HCT116 (cell line): ENCODE results near the gene TBC1D16. TPM values are rescaled to one million over a fixed set of nuclear protein-coding genes. Genes with fewer than 3 reads are reported as not detected.

Experiments used
- ATAC-seq: fragments of 200-7000 bp; cut with Tn5 transposase; 2 replicates; pipeline ENCODE4 v1.9.1; 2020; ENCODE audit warnings: mild to moderate bottlenecking, moderate library complexity
- BruUV-seq: library from RNA; stranded (reverse); fragments of 400-500 nt; replicated peaks from 2 replicates; lab custom pipeline; 2021; lab: Mats Ljungman, UMichigan
- CTCF ChIA-PET: fragments of 300-600 bp; sonication (Branson Sonifier 250); formaldehyde crosslinking; loops from one replicate; lab custom pipeline; 2021; ENCODE audit warnings: antibody characterized with exemption; lab: Charles Lee
- POLR2A ChIA-PET: fragments of 300-600, 350-600 bp; sonication (Branson Sonifier 250); formaldehyde crosslinking; loops from one replicate; lab custom pipeline; 2021; ENCODE audit warnings: antibody characterized with exemption; lab: Charles Lee
- RAD21 ChIA-PET, 2 experiments: fragments of 300-600 bp; sonication (Branson Sonifier 250); formaldehyde crosslinking; loops; one replicate each; lab custom pipeline; 2023; ENCODE audit warnings: low total read pairs in 2 of 2; ENCODE audit not compliant: uncharacterized antibody in 2 of 2, unreplicated experiment in 2 of 2, low non-redundant PET in 1 of 2; lab: Charles Lee
- DNase-seq: peaks from one replicate; pipeline ENCODE4 v3.0.0-alpha.2; 2010; ENCODE audit warnings: low read depth, low spot score
- H2AFZ ChIP-seq: fragments of 200-600 bp; shearing (Covaris generic), sonication (generic); 2 replicates; pipeline ENCODE4 v1.6.1; 2017; ENCODE audit warnings: low read depth, mixed run types, mixed read lengths, antibody characterized with exemption, low read length; ENCODE audit not compliant: poor library complexity, severe bottlenecking
- H3K27ac ChIP-seq: 2 replicates; pipeline ENCODE4 v1.5.1; 2012; ENCODE audit warnings: low read depth, low read length
- H3K27me3 ChIP-seq: fragments of 200-600 bp; sonication (generic); 2 replicates; pipeline ENCODE4 v1.6.1; 2016; ENCODE audit warnings: mixed run types, low read length, mixed read lengths; ENCODE audit not compliant: insufficient read depth
- H3K36me3 ChIP-seq, 2 experiments: fragments of 200-500 bp in 1 of 2; fragments of 200-600 bp in 1 of 2; sonication (Bioruptor generic) in 1 of 2; sonication (generic) in 1 of 2; 2 replicates each; pipeline versions ENCODE4 v1.5.1 to v1.6.1; 2014 to 2016; ENCODE audit warnings: low read length in 2 of 2, inconsistent platforms in 1 of 2, mixed read lengths in 1 of 2, mixed run types in 1 of 2; ENCODE audit not compliant: insufficient read depth in 2 of 2, control insufficient read depth in 1 of 2
- H3K4me1 ChIP-seq, 2 experiments: fragments of 200-600 bp in 1 of 2; sonication (generic) in 1 of 2; 2 replicates each; pipeline versions ENCODE4 v1.5.1 to v1.6.1; 2012 to 2017; ENCODE audit warnings: low read length in 2 of 2, inconsistent platforms in 1 of 2, mild to moderate bottlenecking in 1 of 2, mixed read lengths in 1 of 2, mixed run types in 1 of 2, moderate library complexity in 1 of 2; ENCODE audit not compliant: insufficient read depth in 2 of 2, control insufficient read depth in 1 of 2
- H3K4me2 ChIP-seq: fragments of 200-600 bp; sonication (generic); 2 replicates; pipeline ENCODE4 v1.6.1; 2017; ENCODE audit warnings: mixed run types, low read length, mixed read lengths
- H3K4me3 ChIP-seq, 2 experiments: fragments of 200-600 bp in 1 of 2; sonication (generic) in 1 of 2; replicated peaks in 1 of 2; 2 replicates each; pipeline ENCODE4 v1.5.1; 2011 to 2016; ENCODE audit warnings: low read length in 2 of 2, control low read depth in 1 of 2, low read depth in 1 of 2, mild to moderate bottlenecking in 1 of 2, mixed read lengths in 1 of 2, mixed run types in 1 of 2
- H3K79me2 ChIP-seq: fragments of 200-600 bp; sonication (generic); 2 replicates; pipeline ENCODE4 v1.6.1; 2017; ENCODE audit warnings: mild to moderate bottlenecking, mixed run types, low read length, moderate library complexity, mixed read lengths; ENCODE audit not compliant: insufficient read depth
- H3K9ac ChIP-seq: fragments of 200-600 bp; sonication (generic); 2 replicates; pipeline ENCODE4 v1.6.1; 2016; ENCODE audit warnings: low read length, mixed read lengths
- H3K9me2 ChIP-seq: fragments of 200-600 bp; sonication (generic), shearing (Covaris generic); 2 replicates; pipeline ENCODE4 v1.6.1; 2017; ENCODE audit warnings: mixed run types, mild to moderate bottlenecking, moderate library complexity; ENCODE audit not compliant: insufficient read depth
- H3K9me3 ChIP-seq, 2 experiments: fragments of 200-500 bp in 1 of 2; fragments of 200-600 bp in 1 of 2; sonication (Bioruptor generic) in 1 of 2; sonication (generic) in 1 of 2; 2 replicates each; pipeline ENCODE4 v1.6.1; 2014 to 2017; ENCODE audit warnings: low read length in 2 of 2, mixed read lengths in 2 of 2, inconsistent platforms in 1 of 2, low read depth in 1 of 2, mild to moderate bottlenecking in 1 of 2, mixed run types in 1 of 2, moderate library complexity in 1 of 2; ENCODE audit not compliant: control insufficient read depth in 1 of 2, insufficient read depth in 1 of 2
- H4K20me1 ChIP-seq: fragments of 200-600 bp; sonication (generic), shearing (Covaris generic); 2 replicates; pipeline ENCODE4 v1.6.1; 2017; ENCODE audit warnings: mixed run types, mild to moderate bottlenecking, moderate library complexity; ENCODE audit not compliant: insufficient read depth
- ATF3 ChIP-seq: IDR thresholded peaks from 2 replicates; pipeline ENCODE4 v1.6.1; 2012
- CEBPB ChIP-seq: IDR thresholded peaks from 2 replicates; pipeline ENCODE4 v1.6.1; 2012; ENCODE audit warnings: low read depth
- ELF1 ChIP-seq: IDR thresholded peaks from 2 replicates; pipeline ENCODE4 v1.6.1; 2012; ENCODE audit warnings: low read depth, borderline replicate concordance
- EZH2 ChIP-seq: fragments of 200-600 bp; sonication (generic); IDR thresholded peaks from 2 replicates; pipeline ENCODE4 v1.6.1; 2017; ENCODE audit warnings: antibody characterized with exemption, mixed run types
- RAD21 ChIP-seq: IDR thresholded peaks from 2 replicates; pipeline ENCODE4 v1.6.1; 2012; ENCODE audit warnings: low read depth, mild to moderate bottlenecking
- SP1 ChIP-seq: IDR thresholded peaks from 2 replicates; pipeline ENCODE4 v1.6.1; 2012; ENCODE audit warnings: low read depth
- YY1 ChIP-seq: IDR thresholded peaks from 2 replicates; pipeline ENCODE4 v1.6.1; 2011; ENCODE audit warnings: low read length, low read depth, moderate library complexity, mild to moderate bottlenecking; ENCODE audit not compliant: insufficient replicate concordance; ENCODE audit errors: extremely low read depth
- ZBTB33 ChIP-seq: IDR thresholded peaks from 2 replicates; pipeline ENCODE4 v1.6.1; 2011; ENCODE audit warnings: mild to moderate bottlenecking, low read length, moderate library complexity; ENCODE audit not compliant: insufficient replicate concordance; ENCODE audit errors: extremely low read depth
- ZFX ChIP-seq: fragments of 450-650 bp; IDR thresholded peaks from 2 replicates; pipeline ENCODE4 v1.6.1; 2017
- intact Hi-C: fragments of 100-400 bp; cut with micrococcal nuclease; formaldehyde crosslinking; loops from 2 replicates; pipeline ENCODE4 v1.10.0; 2022
- total RNA-seq: library from RNA; stranded (reverse); gene quantifications from one replicate; pipeline ENCODE4 v1.2.1, GENCODE V29; 2021; ENCODE audit not compliant: unreplicated experiment
- TF ChIP-seq, protein P1 (sequence below): IDR thresholded peaks from 2 replicates; pipeline ENCODE4 v1.6.1; 2012

TBC1D16 gene
- total RNA-seq, 1 experiment from 2014 or later, result 31.1 TPM

DNA sequence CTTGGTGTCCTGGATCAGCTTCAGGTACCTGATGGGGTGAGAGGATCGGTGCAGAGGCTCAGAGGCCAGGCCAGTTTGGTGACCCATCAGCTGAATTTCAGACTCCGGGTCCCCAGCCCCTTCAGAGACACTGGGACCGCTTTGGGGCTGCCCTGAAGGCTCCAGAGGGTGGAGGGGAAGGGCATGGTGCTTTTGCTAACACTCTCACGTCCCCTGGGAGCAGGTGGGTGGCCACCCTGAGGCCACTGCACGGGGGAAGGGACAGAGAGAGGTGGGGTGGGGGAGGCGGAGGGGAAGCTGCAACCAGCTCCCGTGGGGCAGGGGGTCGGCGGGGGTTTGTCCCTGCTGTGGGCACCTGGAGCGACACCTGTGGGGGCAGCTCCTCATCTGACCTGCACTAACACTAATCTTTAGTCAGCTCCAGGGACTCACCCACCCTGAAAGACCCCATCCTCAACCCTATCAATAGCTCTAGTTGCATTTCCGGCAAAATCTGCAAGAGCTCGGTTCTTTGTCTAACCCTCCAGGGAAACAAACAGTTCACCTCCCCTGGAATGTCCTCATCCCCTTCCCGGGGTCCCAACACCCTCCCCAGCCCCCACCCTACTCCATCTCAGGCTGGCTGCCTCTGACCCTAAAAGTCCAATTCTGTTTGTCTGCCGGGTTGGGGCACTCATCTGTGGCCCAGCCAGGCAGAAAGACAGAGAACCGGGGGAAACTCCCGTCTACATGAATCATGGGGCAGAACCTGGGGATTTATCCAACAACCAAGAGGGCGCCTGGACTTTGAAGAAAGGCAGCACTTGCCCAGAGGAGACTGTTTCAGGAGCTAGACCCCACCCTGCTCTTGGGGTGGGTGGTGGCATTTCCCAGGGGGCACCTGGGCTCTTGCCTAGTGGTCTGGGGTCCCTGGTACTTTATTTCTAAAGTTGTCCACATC, 104.5 kb downstream of the TBC1D16 start:
- no TSS peak for BruUV-seq

GRCh38 chr17:79930062-79930876, 105.4 kb downstream of the TBC1D16 start:
- Histone ChIP-seq H3K9me3 (no peaks in the 10 kb centered on the region), H3K79me2 (no peaks in the 10 kb centered on the region), H3K4me1 (peaks cover 22 to 37% of the 10 kb centered on the region in 2 experiments), H3K9ac (no peak overlapping the region), H3K27me3 (no peaks in the 10 kb centered on the region), H4K20me1 (no peaks in the 10 kb centered on the region), H3K27ac (no peak overlapping the region), H3K4me2 (no peak overlapping the region), H3K9me2 (no peaks in the 10 kb centered on the region), H3K4me3 (no peak overlapping the region), H3K36me3 (no peaks in the 10 kb centered on the region), H2AFZ (no peak overlapping the region)
- ChIA-PET POLR2A (no interaction called here), RAD21 (no interaction called here), CTCF (no interaction called here)
- intact Hi-C loops, result no loop called here
- no TSS peak for BruUV-seq
- DNase-seq, result no peak
- no peak for ATAC-seq
- TF ChIP-seq YY1, result no peak
- no peak for TF ChIP-seq ATF3
- TF ChIP-seq, protein P1, sequence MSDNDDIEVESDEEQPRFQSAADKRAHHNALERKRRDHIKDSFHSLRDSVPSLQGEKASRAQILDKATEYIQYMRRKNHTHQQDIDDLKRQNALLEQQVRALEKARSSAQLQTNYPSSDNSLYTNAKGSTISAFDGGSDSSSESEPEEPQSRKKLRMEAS, result no peak
- TF ChIP-seq ELF1, result no peak
- no peak for TF ChIP-seq ZBTB33
- TF ChIP-seq SP1, result no peak
- TF ChIP-seq CEBPB, result no peak
- TF ChIP-seq EZH2, result no peak
- TF ChIP-seq RAD21, result no peak

More for the DNA sequence above, 104.5 kb downstream of the TBC1D16 start:
- no peak overlapping the region for H2AFZ ChIP-seq
- DNase-seq, result no peak
- no peak for ATAC-seq
- no peaks in the 10 kb centered on the region for H3K79me2 ChIP-seq
- H3K4me2 ChIP-seq, result no peak overlapping the region
- RAD21 ChIA-PET, result no interaction called here
- peaks cover 19 to 38% of the 10 kb centered on the region in 2 experiments for H3K4me1 ChIP-seq
- CTCF ChIA-PET, result no interaction called here
- H3K27ac ChIP-seq, result no peak overlapping the region
- intact Hi-C loops, result no loop called here
- no peaks in the 10 kb centered on the region for H3K27me3 ChIP-seq
- no peaks in the 10 kb centered on the region for H3K36me3 ChIP-seq
- H3K9ac ChIP-seq, result no peak overlapping the region
- no peaks in the 10 kb centered on the region for H4K20me1 ChIP-seq
- H3K9me3 ChIP-seq, result no peaks in the 10 kb centered on the region
- no peak overlapping the region for H3K4me3 ChIP-seq
- TF ChIP-seq ZFX, result no peak
- TF ChIP-seq ELF1, result no peak
- TF ChIP-seq, all 23 proteins: peak for 0
- H3K9me2 ChIP-seq, result no peaks in the 10 kb centered on the region
- POLR2A ChIA-PET, result interaction anchor here (0.7 kb wide), 1 partner anchor 91 kb away, joined by 3 read pairs; the partner anchor contains the start of gene CBX4
